ENCODE data around the gene RHEBL1. TPM values are rescaled to one million over a fixed set of nuclear protein-coding genes. Genes with fewer than 3 reads are reported as not detected.

The RHEBL1 gene
- total RNA-seq, 4 donors from 2014 or later, result 0.46 to 0.71 TPM; not detected in 2

DNA sequence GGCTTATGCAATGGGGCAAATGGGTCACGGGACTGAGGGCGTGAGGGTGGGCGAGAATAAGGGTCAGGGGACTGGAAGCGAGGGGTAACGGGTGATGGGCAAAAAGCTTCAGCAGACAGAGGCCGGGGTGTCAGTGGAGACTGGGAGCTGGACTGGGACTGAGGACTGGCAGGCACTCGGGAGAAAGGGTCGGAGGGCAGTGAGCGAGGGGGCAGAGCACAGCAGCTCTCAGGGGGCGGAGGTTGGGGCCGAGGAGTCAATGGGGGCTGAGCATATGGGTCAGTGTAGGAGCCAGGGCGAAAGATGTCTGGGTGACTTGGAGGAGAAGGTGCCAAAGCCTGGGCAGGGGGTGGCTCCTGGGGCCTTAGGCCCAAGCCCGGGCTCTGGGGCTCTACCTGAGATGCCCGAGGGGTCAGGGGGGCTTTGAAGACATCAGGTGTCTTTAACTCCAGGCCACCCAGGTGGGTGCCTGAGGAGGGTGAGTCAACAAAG, 29.4 kb downstream of the RHEBL1 start:
- Histone ChIP-seq H3K27me3 (no peaks in the 10 kb centered on the region), H3K9me3 (no peaks in the 10 kb centered on the region), H3K36me3 (peaks cover 0 to 91% of the 10 kb centered on the region in 2 donors), H3K27ac (no peak overlapping the region), H3K4me1 (no peaks in the 10 kb centered on the region), H3K4me3 (no peak overlapping the region)
- in situ Hi-C loops (cut with MboI; ENCODE audit: low sequenced_read_pairs in 4 of 4), result no loop called here
- TF ChIP-seq, protein P1, sequence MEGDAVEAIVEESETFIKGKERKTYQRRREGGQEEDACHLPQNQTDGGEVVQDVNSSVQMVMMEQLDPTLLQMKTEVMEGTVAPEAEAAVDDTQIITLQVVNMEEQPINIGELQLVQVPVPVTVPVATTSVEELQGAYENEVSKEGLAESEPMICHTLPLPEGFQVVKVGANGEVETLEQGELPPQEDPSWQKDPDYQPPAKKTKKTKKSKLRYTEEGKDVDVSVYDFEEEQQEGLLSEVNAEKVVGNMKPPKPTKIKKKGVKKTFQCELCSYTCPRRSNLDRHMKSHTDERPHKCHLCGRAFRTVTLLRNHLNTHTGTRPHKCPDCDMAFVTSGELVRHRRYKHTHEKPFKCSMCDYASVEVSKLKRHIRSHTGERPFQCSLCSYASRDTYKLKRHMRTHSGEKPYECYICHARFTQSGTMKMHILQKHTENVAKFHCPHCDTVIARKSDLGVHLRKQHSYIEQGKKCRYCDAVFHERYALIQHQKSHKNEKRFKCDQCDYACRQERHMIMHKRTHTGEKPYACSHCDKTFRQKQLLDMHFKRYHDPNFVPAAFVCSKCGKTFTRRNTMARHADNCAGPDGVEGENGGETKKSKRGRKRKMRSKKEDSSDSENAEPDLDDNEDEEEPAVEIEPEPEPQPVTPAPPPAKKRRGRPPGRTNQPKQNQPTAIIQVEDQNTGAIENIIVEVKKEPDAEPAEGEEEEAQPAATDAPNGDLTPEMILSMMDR (IDR thresholded peaks at IDR 0.05 in 4 of 5, conservative IDR thresholded peaks at IDR 0.05 in 1 of 5), result no peak
- no peak for TF ChIP-seq POLR2A (IDR thresholded peaks at IDR 0.05)
- DNase-seq (no peak), ATAC-seq (no peak)
- intact Hi-C loops (cut with DNase I; ENCODE audit: low total_unique reads), result no loop called here

DNA sequence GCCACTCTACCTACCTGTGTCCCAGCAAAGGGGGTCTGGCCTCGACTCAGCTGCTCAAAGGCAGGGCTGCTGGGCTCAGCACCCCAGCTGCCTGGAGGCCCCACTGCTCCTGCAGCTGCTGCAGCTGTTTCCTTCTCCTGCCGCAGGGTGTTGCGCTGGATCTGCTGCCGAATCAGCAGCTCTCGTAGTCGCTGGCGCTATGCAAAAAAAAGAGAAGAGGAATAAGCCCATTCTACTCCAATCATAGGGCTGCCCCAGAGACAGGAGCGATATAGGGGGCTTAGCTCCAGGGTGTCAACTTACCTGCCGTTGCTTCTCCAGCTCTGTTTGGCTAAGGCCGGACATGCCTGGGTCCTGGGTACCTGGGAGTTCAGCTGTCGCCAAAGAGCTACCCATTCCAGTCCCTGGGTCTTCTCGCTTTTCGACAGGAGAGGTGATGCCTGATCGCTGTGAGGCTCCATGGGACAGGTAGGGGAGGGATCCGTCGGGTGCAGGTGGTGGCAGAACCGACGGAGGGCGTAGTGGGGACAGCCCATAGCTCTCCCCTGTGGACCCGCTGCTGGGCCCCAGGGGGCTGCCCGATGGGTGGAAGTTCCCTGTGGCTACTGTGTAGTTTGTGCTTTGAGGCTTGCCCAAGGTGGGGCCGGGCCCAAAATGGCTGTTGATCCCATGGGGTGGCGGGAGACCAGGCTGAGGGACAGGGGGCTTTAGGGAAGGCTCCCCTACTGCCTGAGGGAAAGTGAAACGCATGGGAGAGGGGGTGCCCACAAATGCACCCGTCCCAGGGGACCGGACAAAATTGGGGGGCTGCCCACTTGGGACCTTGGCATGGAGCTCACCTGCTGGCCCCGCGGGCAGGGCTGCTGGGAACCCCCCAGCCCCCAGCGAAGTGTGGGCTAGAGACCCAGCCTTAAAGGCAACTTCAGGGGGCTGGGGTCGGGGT, 30.1 kb downstream of the RHEBL1 start:
- Histone ChIP-seq H3K9me3 (no peaks in the 10 kb centered on the region), H3K36me3 (peaks cover 0 to 91% of the 10 kb centered on the region in 2 donors), H3K27me3 (no peaks in the 10 kb centered on the region), H3K4me1 (no peaks in the 10 kb centered on the region), H3K4me3 (no peak overlapping the region), H3K27ac (no peak overlapping the region)
- TF ChIP-seq, protein P1 (IDR thresholded peaks at IDR 0.05 in 4 of 5, conservative IDR thresholded peaks at IDR 0.05 in 1 of 5), result no peak
- no peak for TF ChIP-seq POLR2A (IDR thresholded peaks at IDR 0.05)
- DNase-seq (no peak), ATAC-seq (no peak)
- intact Hi-C loops (cut with DNase I; ENCODE audit: low total_unique reads) (no loop called here), in situ Hi-C loops (cut with MboI; ENCODE audit: low sequenced_read_pairs in 4 of 4) (no loop called here)

DNA sequence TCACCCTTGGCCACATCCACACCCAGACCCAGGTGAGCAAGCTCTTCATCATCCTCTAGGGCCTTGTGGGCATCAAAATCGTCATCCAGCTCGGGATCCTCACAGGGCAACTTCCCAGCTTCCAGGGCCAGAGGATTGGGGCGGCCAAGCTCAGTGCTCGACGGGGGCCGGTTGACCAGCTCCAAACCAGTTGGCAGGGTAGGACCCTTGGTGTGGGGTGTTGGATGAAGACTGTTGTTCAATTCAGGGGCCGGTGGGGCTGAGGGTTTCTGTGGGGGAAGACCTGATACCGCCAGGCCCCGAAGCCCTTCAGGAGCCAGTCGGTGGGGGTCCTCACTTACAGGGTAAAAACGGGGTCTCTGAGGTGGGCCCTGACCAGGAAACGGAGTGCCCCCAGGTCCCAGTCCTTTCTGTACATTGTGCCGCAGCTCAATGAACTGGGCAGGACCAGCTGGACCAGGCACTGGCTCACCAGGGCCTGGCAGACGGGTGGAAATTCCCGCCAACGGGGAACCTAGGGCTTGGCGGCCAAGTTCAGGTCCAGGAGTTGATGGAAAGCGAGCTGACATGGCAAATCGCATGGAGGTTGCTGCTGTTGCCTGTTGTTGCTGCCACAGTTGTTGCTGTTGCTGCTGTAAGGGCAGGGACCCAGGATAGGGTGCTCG, 31.4 kb downstream of the RHEBL1 start:
- H3K4me3 ChIP-seq, result no peak overlapping the region
- H3K9me3 ChIP-seq, result no peaks in the 10 kb centered on the region
- no peaks in the 10 kb centered on the region for H3K27me3 ChIP-seq
- intact Hi-C loops (cut with DNase I; ENCODE audit: low total_unique reads), result no loop called here
- ATAC-seq, result no peak
- TF ChIP-seq, protein P1 (IDR thresholded peaks at IDR 0.05 in 4 of 5, conservative IDR thresholded peaks at IDR 0.05 in 1 of 5), result no peak
- TF ChIP-seq POLR2A (IDR thresholded peaks at IDR 0.05), result no peak
- peaks cover 0 to 91% of the 10 kb centered on the region in 2 donors for H3K36me3 ChIP-seq
- H3K4me1 ChIP-seq, result no peaks in the 10 kb centered on the region
- no peak for DNase-seq
- no peak overlapping the region for H3K27ac ChIP-seq
- in situ Hi-C loops (cut with MboI; ENCODE audit: low sequenced_read_pairs in 4 of 4), result no loop called here

DNA sequence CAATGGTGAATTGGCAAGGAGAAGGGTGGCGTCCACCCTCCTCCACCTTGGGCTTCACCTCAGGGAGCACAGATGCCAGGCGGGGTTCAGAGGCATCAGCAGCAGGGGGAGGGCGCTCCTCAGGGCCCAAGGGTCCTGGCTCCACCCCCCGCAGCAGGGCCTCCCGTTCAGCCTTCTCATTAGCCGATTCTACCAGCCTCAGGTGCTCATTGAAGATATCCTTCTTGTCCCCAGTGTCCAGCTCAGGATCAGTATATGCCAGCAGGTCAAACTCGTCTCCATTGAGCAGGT, 31.9 kb downstream of the RHEBL1 start:
- intact Hi-C loops (cut with DNase I; ENCODE audit: low total_unique reads) (no loop called here), in situ Hi-C loops (cut with MboI; ENCODE audit: low sequenced_read_pairs in 4 of 4) (no loop called here)
- Histone ChIP-seq H3K4me3 (no peak overlapping the region), H3K9me3 (no peaks in the 10 kb centered on the region), H3K36me3 (peaks cover 0 to 91% of the 10 kb centered on the region in 2 donors), H3K27me3 (no peaks in the 10 kb centered on the region), H3K27ac (no peak overlapping the region), H3K4me1 (no peaks in the 10 kb centered on the region)
- DNase-seq (no peak), ATAC-seq (no peak)
- TF ChIP-seq, protein P1 (IDR thresholded peaks at IDR 0.05 in 4 of 5, conservative IDR thresholded peaks at IDR 0.05 in 1 of 5), result no peak
- TF ChIP-seq POLR2A (IDR thresholded peaks at IDR 0.05), result no peak

Data from gastrocnemius medialis (tissue), 4 donors.